C4-2B (cell line): Measurements from ENCODE around the gene ARID4A.

Experiments used
- CTCF ChIP-seq: fragments of 450-650 bp; conservative IDR thresholded peaks from 2 replicates; pipeline ENCODE4 v1.5.1; 2017; ENCODE audit warnings: mild to moderate bottlenecking
- ZFX ChIP-seq: fragments of 450-650 bp; IDR thresholded peaks from 2 replicates; pipeline ENCODE4 v1.6.1; 2017

- TF ChIP-seq CTCF (no peak; the same call in 1 of the 2 replicates), ZFX (no peak)
Measured at GRCh38 chr14:58414845-58415244, 116.5 kb downstream of the ARID4A start.
